Nephron progenitor cell (in vitro differentiated cells): ENCODE measurements around the gene NOS1.

ENCODE experiments used
- DNase-seq: peaks from one replicate; pipeline ENCODE4 v3.0.0; 2021
- H3K27ac Mint-ChIP-seq: 2 replicates; pipeline ENCODE4 v1.8.0; 2021; ENCODE audit warnings: mild to moderate bottlenecking, moderate library complexity, mixed read lengths
- H3K27me3 Mint-ChIP-seq: 2 replicates; pipeline ENCODE4 v1.8.0; 2021; ENCODE audit warnings: mild to moderate bottlenecking, low read depth, mixed read lengths; ENCODE audit not compliant: poor library complexity
- H3K36me3 Mint-ChIP-seq: 2 replicates; pipeline ENCODE4 v1.8.0; 2021; ENCODE audit warnings: low read depth, mixed read lengths
- H3K4me1 Mint-ChIP-seq: 2 replicates; pipeline ENCODE4 v1.8.0; 2021; ENCODE audit warnings: mixed read lengths
- H3K4me3 Mint-ChIP-seq: 2 replicates; pipeline ENCODE4 v1.8.0; 2021; ENCODE audit warnings: mild to moderate bottlenecking, moderate library complexity, mixed read lengths
- H3K9me3 Mint-ChIP-seq: 2 replicates; pipeline ENCODE4 v1.8.0; 2021; ENCODE audit warnings: mild to moderate bottlenecking, moderate library complexity, mixed read lengths
- TF ChIP-seq, protein P1 (sequence below): fragments of 200-600 bp; sonication (generic); IDR thresholded peaks from 2 replicates; pipeline ENCODE4 v1.5.0; 2021; ENCODE audit warnings: antibody characterized with exemption

NOS1 gene

DNA sequence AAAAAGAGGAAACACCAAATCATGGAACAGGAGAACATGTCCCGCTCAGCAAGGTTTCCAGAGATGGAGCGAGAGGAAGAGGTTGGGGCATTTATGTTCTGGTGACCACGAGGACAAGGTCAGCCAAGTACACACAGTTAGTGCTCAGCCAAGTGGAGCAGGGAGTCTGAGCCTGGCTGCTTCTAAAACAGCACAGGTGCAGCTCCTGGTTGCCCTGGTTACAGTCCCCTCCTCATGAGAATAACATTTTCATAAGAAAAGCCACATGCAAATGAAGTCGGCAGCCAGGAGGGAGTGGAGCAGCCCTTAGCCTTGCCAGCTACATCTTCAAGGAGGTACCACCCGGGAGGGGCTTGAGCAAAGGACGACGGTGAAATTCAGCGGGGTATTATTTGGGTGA lies 81.8 kb downstream of the NOS1 start:
- H3K27me3 Mint-ChIP-seq = peaks cover 58% of the 10 kb centered on the region
- H3K9me3 Mint-ChIP-seq = no peaks in the 10 kb centered on the region
- DNase-seq = no peak
- H3K4me1 Mint-ChIP-seq = no peaks in the 10 kb centered on the region
- no peak overlapping the region for H3K4me3 Mint-ChIP-seq
- TF ChIP-seq, protein P1, sequence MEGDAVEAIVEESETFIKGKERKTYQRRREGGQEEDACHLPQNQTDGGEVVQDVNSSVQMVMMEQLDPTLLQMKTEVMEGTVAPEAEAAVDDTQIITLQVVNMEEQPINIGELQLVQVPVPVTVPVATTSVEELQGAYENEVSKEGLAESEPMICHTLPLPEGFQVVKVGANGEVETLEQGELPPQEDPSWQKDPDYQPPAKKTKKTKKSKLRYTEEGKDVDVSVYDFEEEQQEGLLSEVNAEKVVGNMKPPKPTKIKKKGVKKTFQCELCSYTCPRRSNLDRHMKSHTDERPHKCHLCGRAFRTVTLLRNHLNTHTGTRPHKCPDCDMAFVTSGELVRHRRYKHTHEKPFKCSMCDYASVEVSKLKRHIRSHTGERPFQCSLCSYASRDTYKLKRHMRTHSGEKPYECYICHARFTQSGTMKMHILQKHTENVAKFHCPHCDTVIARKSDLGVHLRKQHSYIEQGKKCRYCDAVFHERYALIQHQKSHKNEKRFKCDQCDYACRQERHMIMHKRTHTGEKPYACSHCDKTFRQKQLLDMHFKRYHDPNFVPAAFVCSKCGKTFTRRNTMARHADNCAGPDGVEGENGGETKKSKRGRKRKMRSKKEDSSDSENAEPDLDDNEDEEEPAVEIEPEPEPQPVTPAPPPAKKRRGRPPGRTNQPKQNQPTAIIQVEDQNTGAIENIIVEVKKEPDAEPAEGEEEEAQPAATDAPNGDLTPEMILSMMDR = no peak
- H3K27ac Mint-ChIP-seq = no peak overlapping the region
- no peaks in the 10 kb centered on the region for H3K36me3 Mint-ChIP-seq

DNA sequence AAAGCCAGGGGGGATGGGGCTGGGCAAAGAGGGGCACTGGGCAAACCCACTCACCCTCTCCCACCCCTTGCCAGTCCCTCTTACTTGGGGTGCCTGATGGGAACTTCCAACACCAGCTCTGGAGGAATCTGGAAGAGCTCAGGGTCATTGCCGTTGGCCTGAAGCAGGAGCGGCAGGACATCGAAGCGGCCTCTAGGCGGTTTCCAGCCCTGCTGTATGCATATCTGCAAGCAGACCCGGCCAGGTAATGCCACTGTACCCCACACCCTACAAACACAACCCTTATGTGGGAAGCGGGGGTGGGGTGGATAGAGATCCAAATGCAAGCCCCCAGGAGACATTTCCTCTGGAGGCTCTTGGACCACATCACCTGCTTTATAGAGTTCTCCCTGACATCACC lies 83.6 kb downstream of the NOS1 start:
- H3K27ac Mint-ChIP-seq = no peak overlapping the region
- peaks cover 58% of the 10 kb centered on the region for H3K27me3 Mint-ChIP-seq
- no peak overlapping the region for H3K4me3 Mint-ChIP-seq
- DNase-seq = no peak
- H3K4me1 Mint-ChIP-seq = no peaks in the 10 kb centered on the region
- no peaks in the 10 kb centered on the region for H3K36me3 Mint-ChIP-seq
- no peaks in the 10 kb centered on the region for H3K9me3 Mint-ChIP-seq
- TF ChIP-seq, protein P1 = no peak

DNA sequence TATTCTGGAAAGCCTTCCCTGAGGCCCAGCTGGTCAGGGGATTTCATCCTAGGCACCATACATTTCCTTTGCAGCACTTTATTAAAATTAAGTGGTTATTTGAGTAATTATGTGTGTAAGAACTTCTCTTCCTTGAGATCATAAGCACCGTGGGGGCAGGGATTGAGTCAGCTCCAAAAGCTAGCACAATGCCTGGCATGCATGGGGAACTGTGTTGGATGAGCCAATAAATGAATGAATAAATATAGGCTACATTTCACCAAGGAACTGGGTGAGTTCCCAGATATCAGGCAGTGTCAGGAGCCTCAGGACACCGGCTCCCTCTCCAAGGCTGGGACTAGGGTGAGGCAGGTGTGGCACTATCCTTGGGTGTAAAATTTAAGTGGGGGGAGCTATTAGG lies 88.3 kb downstream of the NOS1 start:
- H3K27ac Mint-ChIP-seq = no peak overlapping the region
- TF ChIP-seq, protein P1 = no peak
- H3K36me3 Mint-ChIP-seq = no peaks in the 10 kb centered on the region

DNA sequence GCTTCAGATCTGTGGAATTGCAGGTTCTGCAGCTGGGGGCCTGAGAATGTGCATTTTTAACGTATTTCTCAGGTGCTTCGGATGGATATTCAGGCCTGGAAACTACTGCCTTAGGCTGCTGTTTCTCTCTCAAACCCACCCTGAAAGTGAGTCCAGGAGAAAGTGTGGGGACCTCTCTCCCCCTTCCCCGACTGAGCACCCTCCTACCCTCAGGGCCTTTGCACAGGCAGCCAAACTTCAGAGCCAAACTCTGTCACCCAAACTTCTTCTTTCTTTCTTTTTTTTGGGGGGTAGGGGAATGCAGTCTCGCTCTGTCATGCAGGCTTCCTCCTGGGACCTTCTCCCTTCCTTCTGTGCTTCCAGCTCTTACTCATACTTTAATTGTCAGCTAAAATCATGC lies 88.7 kb downstream of the NOS1 start:
- no peaks in the 10 kb centered on the region for H3K4me1 Mint-ChIP-seq
- DNase-seq = no peak
- no peak overlapping the region for H3K27ac Mint-ChIP-seq
- no peak overlapping the region for H3K4me3 Mint-ChIP-seq
- H3K36me3 Mint-ChIP-seq = no peaks in the 10 kb centered on the region
- no peaks in the 10 kb centered on the region for H3K9me3 Mint-ChIP-seq
- TF ChIP-seq, protein P1 = no peak
- peaks cover 39% of the 10 kb centered on the region for H3K27me3 Mint-ChIP-seq

More for the DNA sequence above, 88.3 kb downstream of the NOS1 start:
- H3K9me3 Mint-ChIP-seq = no peaks in the 10 kb centered on the region
- H3K4me3 Mint-ChIP-seq = no peak overlapping the region
- H3K4me1 Mint-ChIP-seq = no peaks in the 10 kb centered on the region
- DNase-seq = no peak
- H3K27me3 Mint-ChIP-seq = peaks cover 40% of the 10 kb centered on the region

DNA sequence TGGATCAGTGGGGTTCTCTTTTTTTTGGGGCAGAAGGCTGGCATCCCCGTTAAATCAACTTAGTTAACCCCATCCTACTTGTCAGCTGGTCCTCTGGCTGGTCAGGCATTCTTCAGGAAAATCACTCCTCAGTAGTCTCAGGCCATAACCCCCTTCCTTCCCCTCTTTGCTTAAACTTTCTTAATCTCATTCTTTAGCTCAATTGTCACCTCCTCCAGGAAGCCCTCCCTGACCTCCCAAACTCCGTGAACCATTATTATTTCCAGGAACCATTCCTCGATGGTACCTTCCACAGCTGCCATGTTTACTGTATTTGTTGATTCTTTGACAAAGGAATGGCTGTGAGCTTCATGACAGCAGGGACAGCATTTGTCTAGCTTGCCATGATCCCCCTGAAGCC lies 98.7 kb downstream of the NOS1 start:
- no peak overlapping the region for H3K4me3 Mint-ChIP-seq
- H3K9me3 Mint-ChIP-seq = no peaks in the 10 kb centered on the region
- H3K4me1 Mint-ChIP-seq = no peaks in the 10 kb centered on the region
- H3K36me3 Mint-ChIP-seq = no peaks in the 10 kb centered on the region
- peak overlapping the region; percentile 36 for H3K27ac Mint-ChIP-seq
- peaks cover 54% of the 10 kb centered on the region for H3K27me3 Mint-ChIP-seq
- no peak for DNase-seq
- TF ChIP-seq, protein P1 = no peak

DNA sequence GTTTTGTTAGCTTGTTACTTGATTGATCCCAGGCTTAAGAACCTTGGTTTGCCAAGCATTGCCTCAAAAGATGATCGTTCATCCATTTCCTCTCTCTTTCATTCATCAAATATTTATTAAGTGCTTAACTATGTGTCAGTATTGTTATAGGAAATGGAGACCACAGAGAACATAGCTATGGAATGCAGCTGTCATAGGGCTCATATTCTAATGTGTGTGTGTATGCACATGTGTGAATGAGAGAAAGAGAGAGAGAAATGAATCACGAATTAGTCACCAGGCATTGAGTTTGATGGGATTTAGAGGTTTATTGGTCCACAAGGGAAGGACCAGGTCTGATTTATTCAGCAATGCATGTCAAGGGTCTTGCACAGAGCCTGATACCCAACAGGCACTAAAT lies 100.2 kb downstream of the NOS1 start:
- Mint-ChIP-seq H3K27ac (no peak overlapping the region), H3K36me3 (no peaks in the 10 kb centered on the region), H3K27me3 (peaks cover 50% of the 10 kb centered on the region), H3K4me1 (no peaks in the 10 kb centered on the region), H3K4me3 (no peak overlapping the region), H3K9me3 (no peaks in the 10 kb centered on the region)
- no peak for DNase-seq
- TF ChIP-seq, protein P1 = no peak
